Omental fat pad (tissue), 4 donors: ENCODE results near the gene RALB. TPM values are rescaled to one million over a fixed set of nuclear protein-coding genes. Genes with fewer than 3 reads are reported as not detected.

Source experiments
- ATAC-seq: fragments of 150-250 bp; one replicate; pipeline ENCODE4 v1.9.1; 2016; ENCODE audit warnings: mild to moderate bottlenecking, moderate library complexity; ENCODE audit not compliant: low FRiP score
- DNase-seq: peaks from one replicate; pipeline ENCODE4 v3.0.0-alpha.2; 2019; ENCODE audit warnings: low spot score
- CTCF ChIP-seq, 3 donors: fragments of 450-650 bp; IDR thresholded peaks; one replicate each; pipeline ENCODE4 v1.5.1; 2016 to 2017; ENCODE audit warnings: antibody characterized with exemption in 3 of 3, mild to moderate bottlenecking in 3 of 3, moderate library complexity in 2 of 3
- total RNA-seq, 4 donors: library from RNA; depleted of rRNA; stranded (reverse); fragments of >200 nt; gene quantifications; one replicate each; pipeline ENCODE4 v1.1.0, GENCODE V29; 2016

Gene RALB
- total RNA-seq, 4 donors from 2014 or later = 41.5 to 74.2 (median 51.4) TPM

GRCh38 chr2:120251078-120251477 is 1.6 kb upstream of the RALB start:
- TF ChIP-seq CTCF (IDR thresholded peaks at IDR 0.05) = no peak
- no peak for DNase-seq
- ATAC-seq = no peak

GRCh38 chr2:120251880-120252224 is 800 bp upstream of the RALB start:
- DNase-seq (no peak), ATAC-seq (no peak)
- no peak for TF ChIP-seq CTCF (IDR thresholded peaks at IDR 0.05)

- DNase-seq (no peak), ATAC-seq (peak; percentile 75)
- no peak for TF ChIP-seq CTCF (IDR thresholded peaks at IDR 0.05)
These were observed 600 bp downstream of the RALB start for GRCh38 chr2:120253021-120253882.

- no peak for TF ChIP-seq CTCF (IDR thresholded peaks at IDR 0.05)
- DNase-seq (no peak), ATAC-seq (no peak)
These were observed 1.5 kb downstream of the RALB start for GRCh38 chr2:120254178-120254577.

GRCh38 chr2:120255071-120255470 is 2.4 kb downstream of the RALB start:
- no peak for DNase-seq
- no peak for ATAC-seq
- no peak for TF ChIP-seq CTCF (IDR thresholded peaks at IDR 0.05)

- ATAC-seq (no peak), DNase-seq (no peak)
- TF ChIP-seq CTCF (IDR thresholded peaks at IDR 0.05) = no peak
These were observed 3.5 kb downstream of the RALB start for GRCh38 chr2:120255986-120256650.

GRCh38 chr2:120256651-120257000 is 4.0 kb downstream of the RALB start:
- no peak for TF ChIP-seq CTCF (IDR thresholded peaks at IDR 0.05)
- no peak for ATAC-seq

More at GRCh38 chr2:120256651-120257000, 4.0 kb downstream of the RALB start:
- no peak for DNase-seq
